Stimulated activated CD4-positive, alpha-beta T cell treated with anti-CD3 and anti-CD28 coated beads, Interleukin-1b, Interleukin-23, amount 100 ng/mL, for 48 hours (primary cell): ENCODE results near the gene ANAPC16.
A peak's percentile ranks its signal among the peaks of the same experiment; 100 is the strongest.
"Not testable (repeated sequence)": the region's sequence is repeated elsewhere in the genome, so short reads cannot be mapped to it uniquely, and the experiment has no call there.

ENCODE experiments used
- DNase-seq: peaks from one replicate; pipeline ENCODE4 v3.0.0-alpha.2; 2020

The ANAPC16 gene

DNA sequence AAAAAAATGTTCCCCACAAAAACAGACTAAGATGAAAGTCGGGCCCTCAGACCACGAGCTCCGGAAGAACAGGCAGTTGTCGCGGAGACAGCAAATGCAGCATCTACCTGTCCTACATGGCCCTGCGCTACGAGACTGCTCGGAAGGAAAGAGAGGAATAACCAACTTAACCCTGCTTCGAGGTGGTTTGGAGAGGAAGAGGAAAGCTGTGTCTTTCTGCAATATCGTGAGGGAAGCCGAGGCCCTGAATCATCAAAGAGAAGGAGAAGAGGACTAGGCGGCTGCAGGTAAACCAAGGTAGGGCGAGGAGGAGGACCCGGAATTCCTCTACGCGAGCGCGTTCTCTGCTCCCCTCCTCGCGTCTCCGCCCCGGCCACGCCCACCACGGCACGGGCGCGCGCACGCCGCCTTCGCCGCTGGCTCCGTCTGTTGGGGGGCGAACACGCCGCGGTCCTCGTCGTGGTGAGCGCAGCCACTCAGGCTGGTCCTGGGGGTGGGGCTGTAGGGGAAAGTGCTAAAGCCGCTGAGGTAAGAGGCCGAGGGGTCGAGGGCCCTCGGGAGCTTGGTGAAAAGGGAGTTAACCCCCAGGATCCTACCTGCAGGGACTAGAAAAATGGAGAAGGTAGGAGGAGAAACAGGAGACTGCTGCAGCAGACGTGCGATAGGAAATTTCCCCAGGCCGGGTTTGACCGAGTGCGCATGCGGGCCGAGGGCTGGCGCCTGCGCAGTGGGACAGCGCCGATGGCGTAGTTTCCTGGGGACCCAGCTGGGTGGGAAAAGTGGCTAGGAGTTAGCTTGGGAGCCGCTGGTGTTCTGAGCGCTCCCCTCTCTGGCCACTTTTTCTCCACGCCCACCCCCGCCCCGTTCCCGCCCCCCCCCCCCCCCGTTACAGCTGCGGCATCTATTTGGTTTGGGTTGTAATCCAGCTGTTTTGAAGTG is at the start of gene ANAPC16, which contains the start of gene ASCC1:
Gene ANAPC16 (plus strand): TSS at position 402 of the 939 bp plus-strand sequence. CDS start 7,903 bp downstream, outside the sequence.
Gene ASCC1 (minus strand): TSS at position 666 of the 939 bp plus-strand sequence. CDS start 2,978 bp downstream, outside the sequence.
- DNase-seq: peak; percentile 94

GRCh38 chr10:72167118-72167517 is 48.7 kb upstream of the ANAPC16 start:
- DNase-seq: no peak

DNA sequence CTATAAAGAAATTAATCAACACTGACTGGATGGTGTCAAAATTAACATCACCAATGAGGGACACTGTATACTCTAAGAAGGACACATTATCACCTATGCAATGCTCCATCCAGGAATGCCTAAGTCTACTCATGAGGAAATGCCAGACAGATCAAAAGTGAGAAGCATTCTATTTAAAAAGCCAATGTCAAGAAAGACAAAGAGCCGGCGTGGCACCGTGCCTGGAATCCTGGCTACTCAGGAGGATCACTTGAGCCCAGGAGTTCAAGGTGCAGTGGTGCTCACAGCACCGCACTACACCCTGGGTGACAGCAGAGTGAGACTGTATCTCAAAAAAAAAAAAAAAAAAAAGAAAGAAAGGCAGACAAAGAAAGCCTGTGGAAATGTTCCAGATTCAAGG is 45.5 kb upstream of the ANAPC16 start:
- no peak for DNase-seq

- no peak for DNase-seq
Measured at GRCh38 chr10:72170733-72171132, 45.1 kb upstream of the ANAPC16 start.

DNA sequence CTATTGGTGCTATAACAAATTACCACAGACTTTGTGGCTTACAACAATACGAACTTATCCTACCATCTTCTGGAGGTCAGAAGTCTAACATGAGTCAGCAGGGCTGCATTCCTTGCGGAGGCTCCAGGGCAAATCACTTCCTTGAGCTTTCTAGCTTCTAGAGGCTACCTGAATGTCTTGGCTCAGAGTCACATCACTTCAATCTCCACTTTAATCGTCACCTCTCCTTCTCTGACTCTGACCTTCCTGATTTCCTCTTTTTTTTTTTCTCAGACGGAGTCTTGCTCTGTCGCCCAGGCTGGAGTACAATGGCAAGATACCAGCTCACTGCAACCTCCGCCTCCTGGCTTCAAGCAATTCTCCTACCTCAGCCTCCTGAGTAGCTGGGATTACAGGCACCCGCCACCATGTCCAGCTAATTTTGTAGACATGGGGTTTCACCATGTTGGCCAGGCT is 44.6 kb upstream of the ANAPC16 start:
- no peak for DNase-seq

- DNase-seq: no peak
Measured at GRCh38 chr10:72173262-72173618, 42.6 kb upstream of the ANAPC16 start.

GRCh38 chr10:72173619-72174296 is 42.1 kb upstream of the ANAPC16 start:
- no peak for DNase-seq

- DNase-seq: no peak
Measured at GRCh38 chr10:72174297-72174662, 41.5 kb upstream of the ANAPC16 start.

DNA sequence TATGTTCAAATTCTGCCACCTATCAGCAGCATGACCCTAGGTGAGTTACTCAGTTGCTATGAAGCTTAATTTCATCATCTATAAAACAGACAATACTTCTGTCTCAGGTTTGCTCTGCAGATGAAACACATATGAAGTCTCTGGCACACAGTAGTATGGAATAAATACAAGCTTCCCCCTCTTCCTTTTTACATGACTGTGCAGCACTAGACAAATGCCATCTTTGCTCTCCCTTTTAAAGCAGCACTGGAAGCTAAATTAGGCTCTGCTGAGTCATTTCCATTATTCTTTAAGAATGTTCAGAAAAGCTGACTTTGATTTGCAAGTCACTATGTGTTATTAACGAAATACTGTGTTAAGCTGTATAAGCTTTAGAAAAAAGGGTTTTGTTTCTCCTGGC is 40.7 kb upstream of the ANAPC16 start:
- DNase-seq: no peak

- DNase-seq: no peak
Measured at GRCh38 chr10:72176701-72177100, 39.1 kb upstream of the ANAPC16 start.

DNA sequence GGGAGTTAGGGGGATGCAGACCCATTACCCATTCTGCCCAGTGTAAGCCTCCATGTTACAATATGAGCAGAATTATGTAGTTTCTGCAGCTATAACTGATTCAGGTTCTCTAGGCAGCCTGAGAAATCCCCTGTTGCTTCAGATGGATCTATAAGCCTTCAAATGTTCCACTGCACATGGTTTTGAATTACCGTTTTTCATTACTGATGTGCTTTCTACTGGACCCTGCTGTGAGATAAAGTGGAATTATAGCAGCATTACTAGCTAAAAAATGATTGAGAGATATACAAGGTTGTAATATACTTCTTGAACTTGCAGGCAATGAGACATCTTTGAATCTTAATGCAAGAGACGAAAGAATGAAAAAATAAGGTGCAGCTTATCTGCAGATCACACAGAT is 38.4 kb upstream of the ANAPC16 start:
- no peak for DNase-seq

GRCh38 chr10:72184156-72184555 is 31.7 kb upstream of the ANAPC16 start:
- DNase-seq: no peak

- no peak for DNase-seq
Measured at GRCh38 chr10:72186258-72186981, 29.4 kb upstream of the ANAPC16 start.

DNA sequence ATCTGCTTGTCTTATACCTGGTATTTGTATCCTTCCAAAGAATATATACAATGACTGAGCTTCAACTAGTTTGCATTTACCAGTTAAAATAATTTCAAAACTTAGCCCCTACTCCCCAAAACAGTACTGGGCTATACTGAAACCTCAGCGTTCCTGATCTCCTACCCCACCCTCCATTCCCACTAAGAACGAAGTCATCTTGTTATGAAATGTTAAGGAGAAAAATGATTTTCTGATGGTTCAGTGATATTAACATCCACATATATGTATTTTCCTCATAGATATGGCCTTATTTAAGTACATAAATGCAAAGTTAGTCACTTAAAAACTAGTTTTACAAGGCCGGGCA is 28.9 kb upstream of the ANAPC16 start:
- DNase-seq: no peak

GRCh38 chr10:72194949-72195348 is 20.9 kb upstream of the ANAPC16 start:
- no peak for DNase-seq

GRCh38 chr10:72200883-72201282 is 14.9 kb upstream of the ANAPC16 start:
- DNase-seq: no peak

DNA sequence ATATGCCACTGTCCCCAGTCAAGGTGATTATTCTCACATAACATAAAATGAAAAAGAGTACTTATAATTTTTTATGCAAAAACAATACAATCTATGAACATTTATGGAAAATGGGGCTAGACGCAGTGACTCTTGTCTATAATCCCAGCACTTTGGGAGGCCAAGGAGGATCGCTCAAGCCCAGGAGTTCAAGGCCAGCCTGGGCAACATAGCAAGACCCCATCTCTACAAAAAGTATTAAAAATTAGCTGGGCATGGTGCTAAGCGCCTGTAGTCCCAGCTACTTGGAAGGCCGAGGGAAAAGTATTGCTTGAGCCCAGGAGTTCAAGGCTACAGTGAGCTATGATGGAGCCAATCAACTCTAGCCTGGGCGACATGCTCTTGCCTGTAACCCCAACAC is 14.5 kb upstream of the ANAPC16 start:
- DNase-seq: no peak

GRCh38 chr10:72204296-72204695 is 11.5 kb upstream of the ANAPC16 start:
- no peak for DNase-seq

DNA sequence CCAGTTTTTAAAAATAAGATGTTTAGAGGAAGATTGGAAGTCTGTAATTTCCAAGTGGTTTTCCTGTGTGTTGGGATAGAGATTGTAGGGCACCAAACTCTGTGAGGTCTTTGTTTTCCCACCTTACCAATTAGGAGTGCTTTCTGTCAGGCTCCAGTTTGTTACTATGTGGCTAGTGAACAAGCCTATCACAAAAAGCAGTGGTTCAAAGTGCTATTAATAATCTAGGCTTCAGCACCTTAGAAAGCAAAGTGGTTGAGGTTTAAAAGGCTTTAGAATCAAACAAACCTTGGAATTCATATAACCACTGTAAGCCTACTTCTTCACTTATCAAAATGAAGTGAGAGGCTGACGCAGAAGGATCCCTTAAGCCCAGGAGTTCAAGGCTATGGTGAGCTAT is 11.1 kb upstream of the ANAPC16 start:
- DNase-seq: no peak

- no peak for DNase-seq
Measured at GRCh38 chr10:72206511-72207229, 9.1 kb upstream of the ANAPC16 start.

GRCh38 chr10:72208526-72208925 is 7.3 kb upstream of the ANAPC16 start:
- DNase-seq: not testable (repeated sequence)

DNA sequence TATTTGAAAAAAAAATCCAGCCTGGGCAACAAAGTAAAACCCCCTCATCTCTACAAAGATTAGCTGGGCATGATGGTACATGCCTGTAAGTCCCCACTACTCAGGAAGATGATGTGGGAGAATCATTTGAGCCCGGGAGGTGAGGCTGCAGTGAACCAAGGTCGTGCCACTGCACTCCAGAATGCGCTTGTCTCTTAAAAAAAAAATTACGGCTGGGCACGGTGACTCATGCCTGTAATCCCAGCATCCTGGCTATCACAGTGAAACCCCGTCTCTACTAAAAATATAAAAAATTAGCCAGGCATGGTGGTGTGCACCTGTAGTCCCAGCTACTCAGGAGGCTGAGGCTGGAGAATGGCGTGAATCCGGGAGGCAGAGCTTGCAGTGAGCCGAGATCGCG is 4.4 kb upstream of the ANAPC16 start:
- not testable (repeated sequence) for DNase-seq

GRCh38 chr10:72211832-72212231 is 4.0 kb upstream of the ANAPC16 start:
- DNase-seq: not testable (repeated sequence)
